AG09309 (cell line): Measurements from ENCODE around the gene ARHGAP23.

ENCODE experiments used
- DNase-seq: peaks from one replicate; pipeline ENCODE4 v3.0.0-alpha.2; 2010; ENCODE audit warnings: low read depth
- H3K4me3 ChIP-seq: 2 replicates; pipeline ENCODE4 v1.5.1; 2011; ENCODE audit warnings: mild to moderate bottlenecking, low read depth, low read length, moderate library complexity; ENCODE audit not compliant: control insufficient read depth
- TF ChIP-seq, protein P1 (sequence below): IDR thresholded peaks from 2 replicates; pipeline ENCODE4 v1.5.1; 2011; ENCODE audit warnings: mild to moderate bottlenecking, low read depth, low read length, inconsistent platforms; ENCODE audit not compliant: insufficient read depth, control insufficient read depth; ENCODE audit errors: missing control alignments

ARHGAP23 gene

DNA sequence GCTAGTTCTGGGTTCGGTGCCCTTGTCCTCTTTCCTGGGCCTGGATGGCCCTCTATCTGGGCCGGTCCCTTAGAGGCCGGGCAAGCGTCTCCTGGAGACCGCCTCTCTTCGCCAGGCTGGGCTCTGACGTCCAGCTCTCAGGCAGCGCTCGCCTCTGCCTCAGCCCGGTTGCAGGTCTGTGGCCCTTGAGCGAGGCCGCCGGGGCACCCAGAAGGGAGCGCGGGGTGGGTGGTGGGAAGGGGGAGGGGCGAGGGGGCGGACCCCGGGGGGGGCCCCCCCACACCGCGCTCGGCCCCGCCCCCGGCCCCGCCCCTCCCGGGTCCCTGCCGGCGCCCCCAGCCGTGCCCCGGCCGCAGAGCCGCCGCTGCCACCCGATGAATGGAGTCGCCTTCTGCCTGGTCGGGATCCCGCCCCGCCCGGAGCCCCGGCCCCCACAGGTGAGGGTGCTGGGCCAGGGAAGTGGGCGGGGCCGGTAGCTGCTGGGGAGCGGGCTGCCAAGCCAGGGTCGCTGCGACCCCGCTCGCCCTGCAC is at the start of gene ARHGAP23:
ARHGAP23 (plus strand) TSS at position 353 of the 531 bp plus-strand sequence; CDS start at position 375, 22 bp downstream.
- DNase-seq = no peak
- TF ChIP-seq, protein P1, sequence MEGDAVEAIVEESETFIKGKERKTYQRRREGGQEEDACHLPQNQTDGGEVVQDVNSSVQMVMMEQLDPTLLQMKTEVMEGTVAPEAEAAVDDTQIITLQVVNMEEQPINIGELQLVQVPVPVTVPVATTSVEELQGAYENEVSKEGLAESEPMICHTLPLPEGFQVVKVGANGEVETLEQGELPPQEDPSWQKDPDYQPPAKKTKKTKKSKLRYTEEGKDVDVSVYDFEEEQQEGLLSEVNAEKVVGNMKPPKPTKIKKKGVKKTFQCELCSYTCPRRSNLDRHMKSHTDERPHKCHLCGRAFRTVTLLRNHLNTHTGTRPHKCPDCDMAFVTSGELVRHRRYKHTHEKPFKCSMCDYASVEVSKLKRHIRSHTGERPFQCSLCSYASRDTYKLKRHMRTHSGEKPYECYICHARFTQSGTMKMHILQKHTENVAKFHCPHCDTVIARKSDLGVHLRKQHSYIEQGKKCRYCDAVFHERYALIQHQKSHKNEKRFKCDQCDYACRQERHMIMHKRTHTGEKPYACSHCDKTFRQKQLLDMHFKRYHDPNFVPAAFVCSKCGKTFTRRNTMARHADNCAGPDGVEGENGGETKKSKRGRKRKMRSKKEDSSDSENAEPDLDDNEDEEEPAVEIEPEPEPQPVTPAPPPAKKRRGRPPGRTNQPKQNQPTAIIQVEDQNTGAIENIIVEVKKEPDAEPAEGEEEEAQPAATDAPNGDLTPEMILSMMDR = no peak
- peak within 1 kb of the TSS; percentile 63 for H3K4me3 ChIP-seq

GRCh38 chr17:38379448-38379847 is 48.8 kb upstream of the ARHGAP23 start:
- DNase-seq = no peak
- TF ChIP-seq, protein P1 = no peak
- no peak overlapping the region for H3K4me3 ChIP-seq

DNA sequence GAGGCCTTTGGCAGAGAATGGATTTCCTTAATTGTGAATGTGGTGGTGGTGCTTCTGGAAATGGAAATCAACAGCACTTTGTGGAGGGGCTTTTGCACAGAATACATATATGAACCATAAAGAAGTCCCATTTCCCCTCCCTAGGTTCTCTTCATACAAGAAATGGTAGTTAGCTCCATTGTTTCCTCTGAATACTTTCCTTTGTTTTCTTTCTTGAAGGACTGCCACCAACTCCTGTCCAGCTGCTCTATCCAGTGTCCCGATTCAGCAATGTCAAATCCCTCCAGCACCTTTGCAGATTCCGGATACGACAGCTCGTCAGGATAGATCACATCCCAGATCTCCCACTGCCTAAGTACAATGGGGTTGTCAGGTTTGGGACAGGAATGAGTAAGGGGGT is 33.2 kb upstream of the ARHGAP23 start:
- TF ChIP-seq, protein P1 = no peak
- H3K4me3 ChIP-seq = no peak overlapping the region
- DNase-seq = no peak

DNA sequence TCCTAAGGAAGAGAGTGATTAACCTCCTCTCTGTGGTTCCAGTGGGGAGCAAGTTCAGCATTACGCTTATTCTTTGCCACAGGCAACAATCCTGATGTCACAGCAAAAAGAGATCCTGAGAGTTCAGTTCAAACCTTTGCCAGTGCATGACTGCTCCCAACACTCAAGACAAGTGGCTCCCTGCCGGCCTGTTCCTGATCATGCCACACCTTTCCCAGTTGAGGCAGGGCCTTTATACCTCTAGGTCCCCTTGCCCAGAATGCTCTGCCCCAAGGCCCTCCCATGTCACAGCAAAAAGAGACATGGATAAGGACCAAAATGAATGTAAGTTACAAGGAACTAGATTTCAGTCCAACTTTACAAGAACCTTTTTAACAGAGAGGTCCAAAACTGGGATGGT is 31.0 kb upstream of the ARHGAP23 start:
- no peak overlapping the region for H3K4me3 ChIP-seq
- TF ChIP-seq, protein P1 = no peak
- DNase-seq = no peak

DNA sequence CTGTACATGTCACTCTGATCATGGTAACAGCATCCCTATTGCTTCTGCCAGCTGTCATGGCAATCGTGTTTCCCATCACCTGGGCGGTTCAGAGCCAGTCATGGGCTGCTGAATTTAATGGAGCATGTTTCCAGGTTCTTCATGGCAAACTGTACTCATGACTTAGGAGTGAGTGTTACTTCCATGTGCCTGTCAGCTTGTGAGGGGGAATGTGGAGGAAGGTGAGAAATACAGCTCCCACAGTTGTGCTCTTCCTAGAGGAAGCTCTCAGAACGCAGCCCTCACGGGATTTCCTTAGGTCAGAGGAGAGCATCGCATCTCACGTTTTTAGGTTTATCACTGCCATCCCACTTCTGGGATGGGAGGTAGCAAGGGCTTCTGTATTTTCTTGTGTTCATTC is 28.0 kb upstream of the ARHGAP23 start:
- H3K4me3 ChIP-seq = no peak overlapping the region
- no peak for DNase-seq
- TF ChIP-seq, protein P1 = no peak

DNA sequence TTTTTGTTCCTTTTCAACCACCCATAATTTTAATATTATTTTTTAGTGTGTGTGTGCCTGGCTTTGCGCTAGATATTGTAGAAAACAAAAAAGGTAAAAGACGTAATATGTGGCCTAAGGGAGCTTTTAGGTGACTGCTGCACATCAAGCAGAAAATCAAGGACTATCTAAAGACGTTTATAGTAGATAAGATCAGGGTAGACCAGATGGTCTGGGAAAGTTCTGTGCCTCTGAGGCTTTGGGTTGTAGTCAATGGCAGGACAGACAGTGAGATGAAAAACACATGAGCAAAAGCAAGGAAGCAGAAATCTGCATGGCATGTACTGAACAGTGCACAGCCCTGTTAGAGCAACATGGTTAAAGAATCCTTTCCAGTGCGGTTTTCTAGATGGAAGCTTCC is 26.8 kb upstream of the ARHGAP23 start:
- DNase-seq = no peak
- no peak overlapping the region for H3K4me3 ChIP-seq
- TF ChIP-seq, protein P1 = no peak

GRCh38 chr17:38402897-38403296 is 25.4 kb upstream of the ARHGAP23 start:
- DNase-seq = no peak
- no peak overlapping the region for H3K4me3 ChIP-seq
- TF ChIP-seq, protein P1 = no peak
